Cardiac muscle cell (in vitro differentiated cells and primary cell): ENCODE data around the gene PACC1. TPM values are rescaled to one million over a fixed set of nuclear protein-coding genes. Genes with fewer than 3 reads are reported as not detected.

Source experiments
- DNase-seq, 2 donors: peaks; one replicate each; pipeline versions ENCODE4 v3.0.0 to v3.0.0-alpha.2; 2010 to 2017; ENCODE audit warnings: low read depth in 1 of 2, low spot score in 1 of 2
- H3K27ac ChIP-seq: fragments of 200-600 bp; sonication (generic); 2 replicates; pipeline ENCODE4 v1.5.1; 2016
- H3K27me3 ChIP-seq: fragments of 200-600 bp; sonication (generic); 2 replicates; pipeline ENCODE4 v1.6.0; 2016; ENCODE audit warnings: control low read depth
- H3K36me3 ChIP-seq: fragments of 200-600 bp; sonication (generic); 2 replicates; pipeline ENCODE4 v1.5.1; 2016; ENCODE audit warnings: control low read depth
- H3K4me1 ChIP-seq: fragments of 200-600 bp; sonication (generic); 2 replicates; pipeline ENCODE4 v1.8.1; 2017; ENCODE audit warnings: low read depth, mild to moderate bottlenecking, mixed run types
- H3K4me3 ChIP-seq: fragments of 200-600 bp; sonication (generic); 2 replicates; pipeline ENCODE4 v1.5.1; 2016; ENCODE audit warnings: mild to moderate bottlenecking
- H3K9me3 ChIP-seq: fragments of 200-600 bp; sonication (generic); 2 replicates; pipeline ENCODE4 v1.5.1; 2017; ENCODE audit warnings: low read depth, mild to moderate bottlenecking, control low read depth
- CTCF ChIP-seq: IDR thresholded peaks from 2 replicates; pipeline ENCODE4 v1.5.1; 2012; ENCODE audit warnings: low read depth, mild to moderate bottlenecking, low read length
- polyA plus RNA-seq: library from polyadenylated mRNA; unstranded; fragments of >200 nt; fragmentation: Nextera tagmentation; extraction: Ambion mirVana; gene quantifications from 2 replicates; pipeline ENCODE4 v1.2.1, GENCODE V29; 2016
- total RNA-seq: library from RNA; depleted of rRNA; stranded (reverse); fragments of >200 nt; gene quantifications from 2 replicates; pipeline ENCODE4 v1.2.3, GENCODE V29; 2016

The PACC1 gene
- total and polyA plus RNA-seq, 2 experiments from 2014 or later: 8.5 to 9.5 TPM

- Histone ChIP-seq H3K36me3 (no peaks in the 10 kb centered on the region), H3K9me3 (no peaks in the 10 kb centered on the region), H3K27me3 (no peaks in the 10 kb centered on the region), H3K4me1 (no peaks in the 10 kb centered on the region), H3K27ac (no peak overlapping the region), H3K4me3 (no peak overlapping the region)
- no peak for TF ChIP-seq CTCF
- peak in 1 of 2 donors; percentile 9 for DNase-seq
Measured at GRCh38 chr1:212430955-212431394, 16.3 kb upstream of the PACC1 start.

- Histone ChIP-seq H3K36me3 (no peaks in the 10 kb centered on the region), H3K9me3 (no peaks in the 10 kb centered on the region), H3K4me1 (no peaks in the 10 kb centered on the region), H3K27ac (no peak overlapping the region), H3K4me3 (no peak overlapping the region), H3K27me3 (no peaks in the 10 kb centered on the region)
- DNase-seq: no peak
- no peak for TF ChIP-seq CTCF
Measured at GRCh38 chr1:212430416-212430815, 15.7 kb upstream of the PACC1 start.

GRCh38 chr1:212428496-212428895 lies 13.8 kb upstream of the PACC1 start:
- Histone ChIP-seq H3K4me3 (no peak overlapping the region), H3K27me3 (peaks cover 4% of the 10 kb centered on the region), H3K9me3 (no peaks in the 10 kb centered on the region), H3K36me3 (no peaks in the 10 kb centered on the region), H3K27ac (no peak overlapping the region), H3K4me1 (no peaks in the 10 kb centered on the region)
- TF ChIP-seq CTCF: no peak
- DNase-seq: peak in 1 of 2 donors; percentile 16

GRCh38 chr1:212423879-212424278 lies 9.2 kb upstream of the PACC1 start:
- no peaks in the 10 kb centered on the region for H3K36me3 ChIP-seq
- no peaks in the 10 kb centered on the region for H3K9me3 ChIP-seq
- no peaks in the 10 kb centered on the region for H3K4me1 ChIP-seq
- no peak overlapping the region for H3K4me3 ChIP-seq
- no peak overlapping the region for H3K27ac ChIP-seq
- peaks cover 7% of the 10 kb centered on the region for H3K27me3 ChIP-seq
- DNase-seq: no peak
- no peak for TF ChIP-seq CTCF

- H3K36me3 ChIP-seq: no peaks in the 10 kb centered on the region
- H3K4me3 ChIP-seq: no peak overlapping the region
- H3K9me3 ChIP-seq: no peaks in the 10 kb centered on the region
- peaks cover 7% of the 10 kb centered on the region for H3K27me3 ChIP-seq
- no peak overlapping the region for H3K27ac ChIP-seq
- no peak for DNase-seq
- no peak for TF ChIP-seq CTCF
- H3K4me1 ChIP-seq: no peaks in the 10 kb centered on the region
Measured at GRCh38 chr1:212421165-212421564, 6.5 kb upstream of the PACC1 start.
